ENCODE data around the gene PARL. TPM values are rescaled to one million over a fixed set of nuclear protein-coding genes. Genes with fewer than 3 reads are reported as not detected.

The PARL gene
- total and polyA plus RNA-seq, 2 donors (not counting 3 experiments of a cell fraction or from before 2014, with no cell fraction given), result 38.8 to 48.1 TPM

DNA sequence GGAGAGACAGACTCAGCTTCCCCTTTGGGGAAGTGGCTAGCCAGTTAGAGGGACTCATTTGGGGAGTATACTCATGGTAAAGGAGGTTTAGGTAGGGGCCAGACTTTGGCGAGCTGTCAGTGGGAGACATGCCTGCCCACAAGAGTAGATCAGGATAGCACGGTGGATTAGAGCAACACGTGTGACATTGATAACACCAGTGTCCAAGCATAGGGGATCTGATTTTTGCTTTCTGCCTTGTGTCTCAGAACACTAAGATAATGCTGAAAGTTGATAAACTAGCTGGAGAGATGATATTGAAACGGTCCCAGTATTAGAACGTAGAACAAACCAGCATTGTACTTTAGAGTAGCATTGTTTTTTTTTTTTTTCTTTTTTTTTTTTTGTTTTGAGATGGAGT lies 85.2 kb downstream of the PARL start:
- Histone ChIP-seq H3K4me1 (ENCODE audit: control insufficient read depth, extremely low read depth, insufficient read depth, low read length) (no peaks in the 10 kb centered on the region), H3K4me3 (replicated peaks in 1 of 3; ENCODE audit: insufficient read depth in 1 of 3, low read depth in 1 of 3, low read length in 3 of 3) (no peak overlapping the region), H4K20me1 (replicated peaks; ENCODE audit: control insufficient read depth, extremely low read depth, insufficient read depth, low read length) (no peaks in the 10 kb centered on the region), H3K27me3 (ENCODE audit: control insufficient read depth in 2 of 2, insufficient read depth in 2 of 2, low read length in 2 of 2) (no peaks in the 10 kb centered on the region), H3K36me3 (ENCODE audit: control insufficient read depth in 2 of 2, extremely low read depth in 1 of 2, insufficient read depth in 2 of 2, low read length in 2 of 2) (peaks cover 30 to 35% of the 10 kb centered on the region in 2 experiments), H3K9me1 (replicated peaks; ENCODE audit: control insufficient read depth, extremely low read depth, insufficient read depth, low read length) (no peaks in the 10 kb centered on the region), H3K9me3 (replicated peaks; ENCODE audit: control insufficient read depth, insufficient read depth, low read length) (no peaks in the 10 kb centered on the region), H3K27ac (ENCODE audit: insufficient read depth, low read depth, low read length) (no peak overlapping the region), H3K79me2 (ENCODE audit: control insufficient read depth, insufficient read depth, low read length) (no peaks in the 10 kb centered on the region), H3K9ac (replicated peaks; ENCODE audit: extremely low read depth, insufficient read depth, low read length) (no peak overlapping the region), H2AFZ (ENCODE audit: low read depth, low read length) (no peak overlapping the region), H3K4me2 (ENCODE audit: insufficient read depth, low read length) (no peak overlapping the region)
- BruUV-seq (replicated peaks), result no TSS peak
- FAIRE-seq (peak; percentile 37), DNase-seq (ENCODE audit: low read depth, low spot score) (no peak)
- dilution Hi-C loops (cut with MboI; ENCODE audit: extremely low pct_ligation_motif_present, low sequenced_read_pairs), result no loop called here
- no peak for TF ChIP-seq FOS (IDR thresholded peaks at IDR 0.05; ENCODE audit: borderline replicate concordance, insufficient read depth, low read length)
- no peak for TF ChIP-seq EZH2 (IDR thresholded peaks at IDR 0.05; ENCODE audit: borderline replicate concordance, low read depth, low read length, severe bottlenecking)
- no peak for TF ChIP-seq GATA2 (IDR thresholded peaks at IDR 0.05; ENCODE audit: insufficient read depth, insufficient read length, low read depth, low read length)
- TF ChIP-seq, protein P1, sequence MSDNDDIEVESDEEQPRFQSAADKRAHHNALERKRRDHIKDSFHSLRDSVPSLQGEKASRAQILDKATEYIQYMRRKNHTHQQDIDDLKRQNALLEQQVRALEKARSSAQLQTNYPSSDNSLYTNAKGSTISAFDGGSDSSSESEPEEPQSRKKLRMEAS (IDR thresholded peaks at IDR 0.05; ENCODE audit: insufficient read depth, insufficient read length), result no peak
- TF ChIP-seq POLR2AphosphoS5 (IDR thresholded peaks at IDR 0.05; ENCODE audit: insufficient read depth, low read depth, low read length), result no peak
- TF ChIP-seq POLR2A (IDR thresholded peaks at IDR 0.05; ENCODE audit: low read depth, low read length), result no peak
- TF ChIP-seq CTCF (IDR thresholded peaks at IDR 0.05; ENCODE audit: extremely low read depth in 1 of 2, insufficient read depth in 1 of 2, low read depth in 1 of 2, low read length in 2 of 2), result no peak
- no peak for TF ChIP-seq MYC (IDR thresholded peaks at IDR 0.05; ENCODE audit: low read depth, low read length)
- TF ChIP-seq JUN (IDR thresholded peaks at IDR 0.05; ENCODE audit: borderline replicate concordance, insufficient read depth, insufficient read length, low read depth), result no peak
- CTCF ChIA-PET, result no interaction called here
- intact Hi-C loops (cut with micrococcal nuclease), result no loop called here
- POLR2A ChIA-PET, result no interaction called here

All from endothelial cell of umbilical vein (primary cell).